ENCODE data around the gene SRD5A3. TPM values are rescaled to one million over a fixed set of nuclear protein-coding genes. Genes with fewer than 3 reads are reported as not detected.

Gene SRD5A3
- polyA plus RNA-seq, 4 donors, result 4.6 to 21.9 (median 9.5) TPM

DNA sequence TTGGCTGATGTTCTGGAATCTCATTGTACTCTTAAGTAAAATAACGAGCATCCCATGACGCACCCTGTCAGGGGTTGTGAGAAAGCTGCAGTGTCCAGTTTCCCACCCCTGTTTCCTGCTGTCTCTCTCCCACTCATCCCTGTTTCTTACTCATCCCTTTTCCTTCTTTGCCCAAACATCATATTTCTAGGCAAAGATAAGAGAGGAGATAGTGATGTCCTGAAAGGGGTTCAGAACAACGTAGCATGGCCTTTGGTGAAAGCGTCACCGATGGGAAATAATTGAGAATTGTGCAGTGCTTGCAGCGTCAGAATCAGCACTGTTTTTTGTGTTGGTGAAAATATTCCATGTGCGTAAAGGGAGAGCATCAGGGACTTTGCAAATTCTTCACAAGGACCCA lies 26.2 kb downstream of the SRD5A3 start:
- FAIRE-seq, result no peak
- no peaks in the 10 kb centered on the region for H3K4me1 ChIP-seq (ENCODE audit: control insufficient read depth in 3 of 3, insufficient read depth in 2 of 3, low read depth in 1 of 3, low read length in 2 of 3)
- DNase-seq, result no peak

DNA sequence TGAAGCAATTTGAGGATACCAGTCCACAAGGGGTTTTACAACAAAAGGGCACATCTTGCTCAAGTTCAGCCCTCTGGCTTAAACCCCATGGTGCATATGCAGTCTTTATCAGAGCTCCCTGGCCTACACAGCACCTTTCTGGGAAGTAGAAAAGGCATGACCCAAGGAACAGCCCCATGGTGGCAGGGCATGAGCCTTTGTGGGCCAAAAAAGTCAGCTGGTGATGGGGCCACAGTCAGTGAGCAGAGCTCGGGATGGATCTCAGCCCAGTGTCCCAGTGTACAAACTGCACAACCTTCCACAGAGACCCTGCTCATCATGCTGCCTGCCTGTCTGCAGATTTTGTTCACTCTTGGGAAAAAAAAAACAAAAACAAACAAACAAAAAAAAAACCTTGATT lies 27.4 kb downstream of the SRD5A3 start:
- DNase-seq (no peak), FAIRE-seq (no peak)
- H3K4me1 ChIP-seq (ENCODE audit: control insufficient read depth in 3 of 3, insufficient read depth in 2 of 3, low read depth in 1 of 3, low read length in 2 of 3), result no peaks in the 10 kb centered on the region
- 88 to 96% (median 90%) methylated on average over 1 of the region's 1 CpG for WGBS, 3 donors
- peaks cover 0 to 3% of the 10 kb centered on the region in 2 donors for H3K9me3 ChIP-seq (ENCODE audit: control insufficient read depth in 2 of 2, insufficient read depth in 1 of 2, low read depth in 1 of 2, low read length in 1 of 2)
- no peaks in the 10 kb centered on the region for H3K27me3 ChIP-seq (ENCODE audit: control insufficient read depth in 3 of 3, insufficient read depth in 3 of 3, low read length in 3 of 3)
- H3K27ac ChIP-seq (ENCODE audit: low read depth in 1 of 3, low read length in 2 of 3), result no peak overlapping the region
- H3K36me3 ChIP-seq (ENCODE audit: control insufficient read depth in 3 of 3, insufficient read depth in 2 of 3, low read depth in 1 of 3, low read length in 3 of 3), result peaks cover 0 to 3% (median 0%) of the 10 kb centered on the region in 3 donors
- no peak overlapping the region for H3K4me3 ChIP-seq (ENCODE audit: low read depth in 1 of 3, low read length in 3 of 3)

More for the DNA sequence above, 26.2 kb downstream of the SRD5A3 start:
- Histone ChIP-seq H3K9me3 (ENCODE audit: control insufficient read depth in 2 of 2, insufficient read depth in 1 of 2, low read depth in 1 of 2, low read length in 1 of 2) (no peaks in the 10 kb centered on the region), H3K4me3 (ENCODE audit: low read depth in 1 of 3, low read length in 3 of 3) (no peak overlapping the region), H3K27me3 (ENCODE audit: control insufficient read depth in 3 of 3, insufficient read depth in 3 of 3, low read length in 3 of 3) (no peaks in the 10 kb centered on the region), H3K36me3 (ENCODE audit: control insufficient read depth in 3 of 3, insufficient read depth in 2 of 3, low read depth in 1 of 3, low read length in 3 of 3) (peaks cover 0 to 3% (median 0%) of the 10 kb centered on the region in 3 donors), H3K27ac (ENCODE audit: low read depth in 1 of 3, low read length in 2 of 3) (no peak overlapping the region)
- WGBS, 3 donors, result 95% methylated on average over 7 of the region's 7 CpGs

DNA sequence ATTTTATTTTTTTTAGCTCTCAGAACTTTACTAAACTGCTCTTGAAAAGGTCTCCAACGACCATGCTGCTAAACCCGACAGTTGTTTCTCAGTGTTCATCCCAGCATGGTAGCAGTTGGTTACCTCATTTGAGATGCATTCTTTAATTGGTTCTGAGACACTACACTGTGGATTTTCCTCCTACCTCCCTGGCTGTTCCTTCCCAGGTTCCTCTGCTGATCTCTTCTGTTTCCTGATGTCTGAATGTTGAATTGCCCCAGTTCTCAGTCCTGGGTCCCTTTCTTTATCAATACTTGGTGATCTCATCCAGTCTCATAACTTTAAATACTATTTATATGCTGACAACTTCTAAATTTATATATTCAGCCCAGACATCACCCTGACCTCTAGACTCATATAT lies 30.7 kb downstream of the SRD5A3 start:
- H3K36me3 ChIP-seq (ENCODE audit: control insufficient read depth in 3 of 3, insufficient read depth in 2 of 3, low read depth in 1 of 3, low read length in 3 of 3), result no peaks in the 10 kb centered on the region
- H3K4me3 ChIP-seq (ENCODE audit: low read depth in 1 of 3, low read length in 3 of 3), result no peak overlapping the region
- H3K27ac ChIP-seq (ENCODE audit: low read depth in 1 of 3, low read length in 2 of 3), result no peak overlapping the region
- 92 to 95% (median 93%) methylated on average over 2 of the region's 2 CpGs for WGBS, 3 donors
- H3K4me1 ChIP-seq (ENCODE audit: control insufficient read depth in 3 of 3, insufficient read depth in 2 of 3, low read depth in 1 of 3, low read length in 2 of 3), result peaks cover 0 to 7% (median 3%) of the 10 kb centered on the region in 3 donors
- DNase-seq, result no peak
- H3K9me3 ChIP-seq (ENCODE audit: control insufficient read depth in 2 of 2, insufficient read depth in 1 of 2, low read depth in 1 of 2, low read length in 1 of 2), result peaks cover 0 to 3% of the 10 kb centered on the region in 2 donors
- no peak for FAIRE-seq
- H3K27me3 ChIP-seq (ENCODE audit: control insufficient read depth in 3 of 3, insufficient read depth in 3 of 3, low read length in 3 of 3), result no peaks in the 10 kb centered on the region

DNA sequence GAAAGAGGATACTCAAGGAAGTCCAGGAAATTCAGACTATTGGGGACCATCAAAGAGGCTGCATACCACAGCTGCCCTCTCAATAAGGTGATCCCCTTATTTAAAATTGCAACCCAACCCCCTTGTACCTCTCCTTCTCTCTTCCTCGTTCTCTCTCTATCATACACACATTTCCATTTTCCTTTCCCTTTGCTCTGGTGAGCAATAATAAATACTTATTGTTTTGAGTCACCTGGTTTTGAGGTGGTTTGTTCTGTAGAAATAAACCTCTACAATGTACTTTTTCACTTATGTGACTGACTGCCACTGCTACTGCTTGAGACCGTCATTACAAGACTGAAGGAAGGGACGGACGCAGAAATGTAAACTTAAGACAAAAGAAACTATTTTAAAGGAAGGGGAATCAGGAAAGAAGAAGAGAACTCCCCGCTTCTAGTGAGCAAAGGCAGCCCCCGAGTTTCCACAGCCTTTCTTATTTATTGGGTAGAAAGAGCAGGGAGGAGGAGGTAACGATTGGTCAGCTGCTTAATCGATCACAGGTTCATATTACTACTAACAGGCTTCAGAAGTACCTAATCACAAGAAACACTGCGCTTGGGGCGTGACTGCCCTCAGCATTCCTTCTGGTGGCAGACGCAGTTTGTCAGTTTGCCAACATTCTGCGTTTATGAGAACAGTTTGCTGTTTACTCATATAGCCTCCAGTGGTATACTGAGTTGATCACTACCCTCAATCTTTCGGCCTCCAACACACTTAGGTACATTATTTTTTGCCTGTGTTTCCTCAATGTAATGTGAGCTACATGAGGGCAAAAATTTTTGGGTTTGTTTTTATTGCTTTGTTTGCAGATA lies 32.8 kb downstream of the SRD5A3 start:
- no peaks in the 10 kb centered on the region for H3K36me3 ChIP-seq (ENCODE audit: control insufficient read depth in 3 of 3, insufficient read depth in 2 of 3, low read depth in 1 of 3, low read length in 3 of 3)
- DNase-seq (peak in 1 of 2 donors; percentile 88), FAIRE-seq (no peak)
- 12 to 59% (median 34%) methylated on average over 13 of the region's 13 CpGs for WGBS, 3 donors
- H3K27me3 ChIP-seq (ENCODE audit: control insufficient read depth in 3 of 3, insufficient read depth in 3 of 3, low read length in 3 of 3), result no peaks in the 10 kb centered on the region
- peak overlapping the region in 1 of 3 donors; percentile 33 for H3K4me3 ChIP-seq (ENCODE audit: low read depth in 1 of 3, low read length in 3 of 3)
- peaks cover 0 to 3% of the 10 kb centered on the region in 2 donors for H3K9me3 ChIP-seq (ENCODE audit: control insufficient read depth in 2 of 2, insufficient read depth in 1 of 2, low read depth in 1 of 2, low read length in 1 of 2)
- peak overlapping the region in 1 of 3 donors; percentile 48 for H3K27ac ChIP-seq (ENCODE audit: low read depth in 1 of 3, low read length in 2 of 3)
- peaks cover 0 to 8% (median 3%) of the 10 kb centered on the region in 3 donors for H3K4me1 ChIP-seq (ENCODE audit: control insufficient read depth in 3 of 3, insufficient read depth in 2 of 3, low read depth in 1 of 3, low read length in 2 of 3)

DNA sequence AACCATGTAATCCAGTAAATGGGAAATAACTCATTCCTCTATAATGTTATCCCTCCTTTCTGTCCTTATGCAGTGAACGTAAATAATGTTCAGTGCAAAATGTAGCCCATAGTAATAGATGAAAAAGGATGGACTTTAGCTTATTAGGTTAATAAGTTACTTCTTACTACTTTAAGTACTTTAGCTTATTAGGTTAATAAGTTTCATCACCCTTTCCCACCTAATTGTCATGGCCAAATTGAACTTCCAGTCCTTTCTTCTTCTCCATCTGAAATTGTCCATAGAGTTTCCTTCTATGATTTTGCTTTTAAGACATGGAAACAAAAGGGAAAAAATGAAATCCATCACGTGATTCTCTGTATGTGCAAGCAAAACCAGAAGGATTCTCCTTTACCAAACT lies 34.5 kb downstream of the SRD5A3 start:
- peak; percentile 39 to 60 for DNase-seq
- Histone ChIP-seq H3K4me1 (ENCODE audit: control insufficient read depth in 3 of 3, insufficient read depth in 2 of 3, low read depth in 1 of 3, low read length in 2 of 3) (peaks cover 0 to 14% (median 3%) of the 10 kb centered on the region in 3 donors), H3K27ac (ENCODE audit: low read depth in 1 of 3, low read length in 2 of 3) (peak overlapping the region in 1 of 3 donors; percentile 5), H3K27me3 (ENCODE audit: control insufficient read depth in 3 of 3, insufficient read depth in 3 of 3, low read length in 3 of 3) (no peaks in the 10 kb centered on the region), H3K4me3 (ENCODE audit: low read depth in 1 of 3, low read length in 3 of 3) (no peak overlapping the region), H3K9me3 (ENCODE audit: control insufficient read depth in 2 of 2, insufficient read depth in 1 of 2, low read depth in 1 of 2, low read length in 1 of 2) (peaks cover 0 to 3% of the 10 kb centered on the region in 2 donors), H3K36me3 (ENCODE audit: control insufficient read depth in 3 of 3, insufficient read depth in 2 of 3, low read depth in 1 of 3, low read length in 3 of 3) (no peaks in the 10 kb centered on the region)
- no peak for FAIRE-seq
- WGBS, 3 donors, result 20 to 60% (median 21%) methylated on average over 2 of the region's 2 CpGs

DNA sequence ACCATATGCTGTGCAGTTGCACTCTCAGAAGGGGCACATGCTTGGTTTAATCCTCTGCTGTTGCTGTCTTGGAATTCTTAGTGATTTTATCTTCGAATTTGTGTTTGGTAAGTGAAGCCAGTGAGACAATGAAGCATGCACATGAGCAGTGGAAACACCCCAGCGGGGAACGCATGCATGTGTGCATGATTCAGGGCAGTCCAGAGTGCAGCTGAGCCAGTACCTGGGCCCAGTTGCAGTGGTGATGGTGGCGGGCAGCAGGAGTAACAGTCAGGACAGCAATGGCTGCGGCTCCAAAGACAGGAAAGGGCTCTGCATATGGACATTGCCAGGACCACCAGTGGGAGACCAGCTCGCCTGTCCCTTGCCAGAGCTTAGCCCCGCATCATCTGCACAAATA lies 35.5 kb downstream of the SRD5A3 start:
- no peak for FAIRE-seq
- 89 to 94% (median 91%) methylated on average over 7 of the region's 7 CpGs for WGBS, 3 donors
- H3K4me1 ChIP-seq (ENCODE audit: control insufficient read depth in 3 of 3, insufficient read depth in 2 of 3, low read depth in 1 of 3, low read length in 2 of 3), result peaks cover 0 to 18% (median 3%) of the 10 kb centered on the region in 3 donors

DNA sequence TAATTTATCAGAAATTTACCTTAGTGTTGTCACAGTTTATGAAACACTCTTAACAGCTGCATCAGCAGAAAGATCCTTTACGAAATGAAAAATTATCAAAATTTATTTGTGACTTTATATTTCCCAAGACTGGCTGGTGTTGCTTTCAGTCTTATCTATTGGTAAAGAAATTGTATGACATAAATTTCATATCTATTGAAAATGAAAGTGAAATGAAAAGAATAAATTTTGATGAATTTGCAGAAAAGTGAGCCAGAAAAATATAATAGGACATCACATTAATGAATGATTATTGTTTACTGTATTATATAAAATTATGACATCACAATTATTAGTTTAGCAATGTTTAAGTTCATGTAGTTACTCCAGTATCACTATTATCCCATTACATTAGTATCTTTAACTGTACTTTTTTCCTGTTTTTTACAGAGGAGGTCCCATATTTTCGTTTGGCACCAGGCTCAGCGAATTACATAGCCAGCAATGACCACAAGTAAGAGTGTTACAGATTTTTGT lies 36.5 kb downstream of the SRD5A3 start:
- Histone ChIP-seq H3K27ac (ENCODE audit: low read depth in 1 of 3, low read length in 2 of 3) (no peak overlapping the region), H3K4me3 (ENCODE audit: low read depth in 1 of 3, low read length in 3 of 3) (no peak overlapping the region), H3K4me1 (ENCODE audit: control insufficient read depth in 3 of 3, insufficient read depth in 2 of 3, low read depth in 1 of 3, low read length in 2 of 3) (peaks cover 0 to 18% (median 3%) of the 10 kb centered on the region in 3 donors), H3K9me3 (ENCODE audit: control insufficient read depth in 2 of 2, insufficient read depth in 1 of 2, low read depth in 1 of 2, low read length in 1 of 2) (peaks cover 0 to 3% of the 10 kb centered on the region in 2 donors), H3K27me3 (ENCODE audit: control insufficient read depth in 3 of 3, insufficient read depth in 3 of 3, low read length in 3 of 3) (no peaks in the 10 kb centered on the region), H3K36me3 (ENCODE audit: control insufficient read depth in 3 of 3, insufficient read depth in 2 of 3, low read depth in 1 of 3, low read length in 3 of 3) (no peaks in the 10 kb centered on the region)
- DNase-seq (no peak), FAIRE-seq (peak; percentile 53)
- WGBS, 3 donors, result 75 to 83% (median 80%) methylated on average over 3 of the region's 3 CpGs

More for the DNA sequence above, 35.5 kb downstream of the SRD5A3 start:
- Histone ChIP-seq H3K27me3 (ENCODE audit: control insufficient read depth in 3 of 3, insufficient read depth in 3 of 3, low read length in 3 of 3) (no peaks in the 10 kb centered on the region), H3K9me3 (ENCODE audit: control insufficient read depth in 2 of 2, insufficient read depth in 1 of 2, low read depth in 1 of 2, low read length in 1 of 2) (peaks cover 0 to 3% of the 10 kb centered on the region in 2 donors), H3K4me3 (ENCODE audit: low read depth in 1 of 3, low read length in 3 of 3) (no peak overlapping the region), H3K36me3 (ENCODE audit: control insufficient read depth in 3 of 3, insufficient read depth in 2 of 3, low read depth in 1 of 3, low read length in 3 of 3) (no peaks in the 10 kb centered on the region), H3K27ac (ENCODE audit: low read depth in 1 of 3, low read length in 2 of 3) (no peak overlapping the region)
- peak in 1 of 2 donors; percentile 35 for DNase-seq

DNA sequence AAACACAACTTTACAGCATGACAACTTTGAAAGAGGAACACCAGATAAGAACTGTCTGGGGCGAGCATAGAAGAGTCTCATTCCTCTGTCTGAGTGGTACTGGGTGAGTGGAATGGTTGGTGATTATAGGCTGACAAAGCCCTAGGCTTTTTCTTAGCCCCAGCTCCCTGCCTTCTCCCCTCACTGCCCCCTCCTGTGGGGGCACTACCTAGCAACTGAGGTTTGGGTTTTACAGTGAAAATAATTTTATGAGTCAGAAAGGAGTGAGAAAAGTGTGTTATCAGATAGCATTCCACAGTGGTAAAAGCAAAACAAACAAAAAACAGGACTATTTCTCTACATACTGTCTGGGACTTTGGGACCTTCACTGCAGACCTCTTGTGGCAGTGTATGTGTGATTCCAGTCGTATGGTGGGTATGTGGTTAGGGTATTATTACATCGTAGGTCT lies 39.2 kb downstream of the SRD5A3 start:
- 71 to 83% (median 76%) methylated on average over 3 of the region's 3 CpGs for WGBS, 3 donors

More for the DNA sequence above, 39.2 kb downstream of the SRD5A3 start:
- Histone ChIP-seq H3K4me3 (ENCODE audit: low read depth in 1 of 3, low read length in 3 of 3) (no peak overlapping the region), H3K4me1 (ENCODE audit: control insufficient read depth in 3 of 3, insufficient read depth in 2 of 3, low read depth in 1 of 3, low read length in 2 of 3) (peaks cover 0 to 18% (median 0%) of the 10 kb centered on the region in 3 donors), H3K9me3 (ENCODE audit: control insufficient read depth in 2 of 2, insufficient read depth in 1 of 2, low read depth in 1 of 2, low read length in 1 of 2) (no peaks in the 10 kb centered on the region), H3K36me3 (ENCODE audit: control insufficient read depth in 3 of 3, insufficient read depth in 2 of 3, low read depth in 1 of 3, low read length in 3 of 3) (no peaks in the 10 kb centered on the region), H3K27ac (ENCODE audit: low read depth in 1 of 3, low read length in 2 of 3) (no peak overlapping the region), H3K27me3 (ENCODE audit: control insufficient read depth in 3 of 3, insufficient read depth in 3 of 3, low read length in 3 of 3) (no peaks in the 10 kb centered on the region)
- DNase-seq (no peak), FAIRE-seq (no peak)

Measured in small intestine (tissue), 7 donors.